Peyer's patch (tissue), 4 donors: Measurements from ENCODE around the gene CDK1. TPM values are rescaled to one million over a fixed set of nuclear protein-coding genes. Genes with fewer than 3 reads are reported as not detected.

Source experiments
- DNase-seq, 3 donors: peaks; one replicate each; pipeline ENCODE4 v3.0.0-alpha.2; 2017 to 2019
- H3K27ac ChIP-seq, 4 donors: fragments of 200-600 bp; sonication (generic); one replicate each; pipeline ENCODE4 v1.5.1; 2016 to 2019
- H3K27me3 ChIP-seq, 2 donors: fragments of 200-600 bp; sonication (generic); one replicate each; pipeline ENCODE4 v1.5.1; 2019
- H3K36me3 ChIP-seq, 3 donors: fragments of 200-600 bp; sonication (generic); one replicate each; pipeline ENCODE4 v1.5.1; 2016 to 2019
- H3K4me1 ChIP-seq, 4 donors: fragments of 200-600 bp; sonication (generic); one replicate each; pipeline ENCODE4 v1.5.1; 2016 to 2019
- H3K4me3 ChIP-seq, 4 donors: fragments of 200-600 bp; sonication (generic); 1 replicate in 3 of 4; 2 replicates in 1 of 4; pipeline ENCODE4 v1.5.1; 2016 to 2019; ENCODE audit warnings: mild to moderate bottlenecking in 1 of 4
- H3K9me3 ChIP-seq, 4 donors: fragments of 200-600 bp; sonication (generic); one replicate each; pipeline ENCODE4 v1.5.1; 2016 to 2019; ENCODE audit warnings: mild to moderate bottlenecking in 1 of 4
- CTCF ChIP-seq, 6 experiments: fragments of 450-650 bp in 4 of 6; fragments of 200-600 bp in 2 of 6; sonication (generic) in 1 of 6; IDR thresholded peaks; one replicate each; pipeline ENCODE4 v1.5.1; 2017 to 2019; ENCODE audit warnings: antibody characterized with exemption in 6 of 6, mild to moderate bottlenecking in 3 of 6, moderate library complexity in 1 of 6
- POLR2A ChIP-seq, 2 donors: fragments of 450-650 bp; IDR thresholded peaks; one replicate each; pipeline ENCODE4 v1.5.1; 2017; ENCODE audit warnings: antibody characterized with exemption in 2 of 2, mild to moderate bottlenecking in 2 of 2, moderate library complexity in 2 of 2
- total RNA-seq, 4 donors: library from RNA; depleted of rRNA; stranded (reverse); fragments of >200 nt; gene quantifications; one replicate each; pipeline ENCODE4 v1.1.0, GENCODE V29; 2016

Gene CDK1
- total RNA-seq, 4 donors from 2014 or later: 3.2 to 19.8 (median 8.4) TPM

GRCh38 chr10:60742512-60742911, 35.8 kb upstream of the CDK1 start:
- no peak overlapping the region for H3K4me3 ChIP-seq
- H3K27me3 ChIP-seq: no peaks in the 10 kb centered on the region
- no peaks in the 10 kb centered on the region for H3K36me3 ChIP-seq
- TF ChIP-seq POLR2A (IDR thresholded peaks at IDR 0.05) (no peak), CTCF (IDR thresholded peaks at IDR 0.05) (no peak)
- no peaks in the 10 kb centered on the region for H3K4me1 ChIP-seq
- H3K27ac ChIP-seq: no peak overlapping the region
- H3K9me3 ChIP-seq: no peaks in the 10 kb centered on the region
- DNase-seq: no peak

GRCh38 chr10:60747817-60748469, 30.3 kb upstream of the CDK1 start:
- Histone ChIP-seq H3K9me3 (no peaks in the 10 kb centered on the region), H3K4me3 (no peak overlapping the region), H3K36me3 (no peaks in the 10 kb centered on the region), H3K27me3 (no peaks in the 10 kb centered on the region), H3K4me1 (no peaks in the 10 kb centered on the region), H3K27ac (no peak overlapping the region)
- DNase-seq: no peak
- TF ChIP-seq POLR2A (IDR thresholded peaks at IDR 0.05) (no peak), CTCF (IDR thresholded peaks at IDR 0.05) (no peak)

- no peaks in the 10 kb centered on the region for H3K27me3 ChIP-seq
- DNase-seq: no peak
- no peak overlapping the region for H3K27ac ChIP-seq
- H3K4me3 ChIP-seq: no peak overlapping the region
- no peaks in the 10 kb centered on the region for H3K4me1 ChIP-seq
- no peaks in the 10 kb centered on the region for H3K36me3 ChIP-seq
- no peaks in the 10 kb centered on the region for H3K9me3 ChIP-seq
- no peak for TF ChIP-seq POLR2A (IDR thresholded peaks at IDR 0.05)
- TF ChIP-seq CTCF (IDR thresholded peaks at IDR 0.05): no peak
These were observed 25.1 kb upstream of the CDK1 start for GRCh38 chr10:60753152-60753551.

- H3K9me3 ChIP-seq: no peaks in the 10 kb centered on the region
- H3K4me1 ChIP-seq: no peaks in the 10 kb centered on the region
- TF ChIP-seq POLR2A (IDR thresholded peaks at IDR 0.05): no peak
- TF ChIP-seq CTCF (IDR thresholded peaks at IDR 0.05): no peak
- H3K36me3 ChIP-seq: no peaks in the 10 kb centered on the region
- H3K27ac ChIP-seq: no peak overlapping the region
- H3K27me3 ChIP-seq: no peaks in the 10 kb centered on the region
- DNase-seq: no peak
- H3K4me3 ChIP-seq: no peak overlapping the region
These were observed 24.5 kb upstream of the CDK1 start for GRCh38 chr10:60753817-60754216.

- DNase-seq: no peak
These were observed 20.8 kb upstream of the CDK1 start for GRCh38 chr10:60757420-60757895.

More at GRCh38 chr10:60757420-60757895, 20.8 kb upstream of the CDK1 start:
- Histone ChIP-seq H3K36me3 (no peaks in the 10 kb centered on the region), H3K27ac (no peak overlapping the region), H3K4me1 (no peaks in the 10 kb centered on the region), H3K27me3 (no peaks in the 10 kb centered on the region), H3K9me3 (no peaks in the 10 kb centered on the region), H3K4me3 (no peak overlapping the region)
- TF ChIP-seq POLR2A (IDR thresholded peaks at IDR 0.05) (no peak), CTCF (IDR thresholded peaks at IDR 0.05) (no peak)
